ENCODE results near the gene CCM2.

Gene CCM2

GRCh38 chr7:45084901-45085618 lies 85.1 kb downstream of the CCM2 start:
- DNase-seq: no peak

GRCh38 chr7:45085619-45086200 lies 85.7 kb downstream of the CCM2 start:
- DNase-seq: no peak

GRCh38 chr7:45086331-45087065 lies 86.5 kb downstream of the CCM2 start:
- no peak for DNase-seq

- DNase-seq: no peak
Measured at GRCh38 chr7:45087301-45088145, 87.5 kb downstream of the CCM2 start.

- DNase-seq: peak in 2 of 3 experiments; percentile 36 to 59
Measured at GRCh38 chr7:45088146-45088701, 88.2 kb downstream of the CCM2 start.

- peak in 2 of 3 experiments; percentile 28 to 99 for DNase-seq
Measured at GRCh38 chr7:45088821-45089340, 88.9 kb downstream of the CCM2 start, which contains the start of gene NACAD. NACAD (minus strand) TSS chr7:45088969; CDS start chr7:45088894, 75 bp downstream.

GRCh38 chr7:45089341-45089891 lies 89.4 kb downstream of the CCM2 start:
- peak; percentile 80 to 100 (median 100) for DNase-seq

- DNase-seq: no peak
Measured at GRCh38 chr7:45092100-45092930, 92.3 kb downstream of the CCM2 start.

- no peak for DNase-seq
Measured at GRCh38 chr7:45092931-45093235, 92.9 kb downstream of the CCM2 start.

- DNase-seq: no peak
Measured at GRCh38 chr7:45098983-45099839, 99.2 kb downstream of the CCM2 start.

GRCh38 chr7:45099891-45100760 lies 100.1 kb downstream of the CCM2 start:
- DNase-seq: no peak

- no peak for DNase-seq
Measured at GRCh38 chr7:45100761-45101480, 100.9 kb downstream of the CCM2 start.

- no peak for DNase-seq
Measured at GRCh38 chr7:45101748-45102147, 101.7 kb downstream of the CCM2 start.

- no peak for DNase-seq
Measured at GRCh38 chr7:45102785-45103712, 103.0 kb downstream of the CCM2 start.

- no peak for DNase-seq
Measured at GRCh38 chr7:45103958-45104843, 104.2 kb downstream of the CCM2 start.
